Measurements from ENCODE around the gene MBD6. TPM values are rescaled to one million over a fixed set of nuclear protein-coding genes. Genes with fewer than 3 reads are reported as not detected.
"Not testable (repeated sequence)": the region's sequence is repeated elsewhere in the genome, so short reads cannot be mapped to it uniquely, and the experiment has no call there.

Gene MBD6
- total and polyA plus RNA-seq, 2 of the 13 experiments (the other 11 are each of a cell fraction or from before 2014, with no cell fraction given), result 4.1 to 5.9 TPM

DNA sequence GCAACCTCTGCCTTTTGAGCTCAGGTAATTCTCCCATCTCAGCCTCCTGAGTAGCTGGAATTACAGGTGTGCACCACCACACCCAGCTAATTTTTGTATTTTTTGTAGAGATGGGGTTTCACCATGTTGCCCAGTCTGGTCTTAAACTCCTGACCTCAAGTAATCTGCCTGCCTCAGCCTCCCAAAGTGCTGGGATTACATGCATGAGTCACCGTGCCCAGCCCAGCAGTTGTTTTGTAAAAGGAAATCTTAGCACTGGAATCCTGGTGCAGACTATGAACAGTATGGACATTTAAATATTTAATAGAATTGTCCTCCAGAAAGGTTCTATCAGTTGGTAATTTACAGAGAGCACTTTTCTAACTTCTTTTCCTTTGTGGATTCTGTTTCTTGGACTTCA is 38.5 kb downstream of the MBD6 start:
- H3K4me2 ChIP-seq (ENCODE audit: low read depth, low read length); H2AFZ ChIP-seq (ENCODE audit: low read length); H3K4me3 ChIP-seq (replicated peaks in 1 of 3; ENCODE audit: insufficient read depth in 1 of 3, low read depth in 2 of 3, low read length in 3 of 3); ATAC-seq; H3K27me3 ChIP-seq (ENCODE audit: control insufficient read depth in 1 of 2, insufficient read depth in 2 of 2, low read length in 2 of 2); H4K20me1 ChIP-seq (ENCODE audit: insufficient read depth, low read length); BruUV-seq (replicated peaks); in situ Hi-C loops (cut with HindIII; ENCODE audit: extremely low pct_ligation_motif_present, low pct_unique_long_range_greater_than_20kb); H3K27ac ChIP-seq (ENCODE audit: extremely low read length, insufficient read depth, low read length); H3K9me3 ChIP-seq (ENCODE audit: low read length); intact Hi-C loops (cut with micrococcal nuclease; ENCODE audit: unreplicated experiment); H3K36me3 ChIP-seq (replicated peaks in 1 of 2; ENCODE audit: control insufficient read depth in 1 of 2, insufficient read depth in 2 of 2, low read length in 2 of 2); H3K4me1 ChIP-seq (ENCODE audit: insufficient read depth, low read length); FAIRE-seq; H3K79me2 ChIP-seq (ENCODE audit: insufficient read depth, low read length); DNase-seq (ENCODE audit: low spot score); CTCF ChIA-PET (ENCODE audit: low intra/inter-chr PET ratio, low total read pairs); H3K9ac ChIP-seq (ENCODE audit: insufficient read depth, low read depth, low read length): not testable (repeated sequence)
- POLR2A ChIA-PET, result interaction anchor here (0.7 kb wide), 1 partner anchor 13 kb away, joined by 4 read pairs; no protein-coding TSS in a partner anchor
- TF ChIP-seq FOSL2 (CRISPR knock-in tag; IDR thresholded peaks at IDR 0.05), result 0 out of 2 replicates have a peak, but pooled peaks have one; percentile 26
- 60% methylated on average over 1 of the region's 1 CpG for WGBS (ENCODE audit: low lambda C conversion rate)

DNA sequence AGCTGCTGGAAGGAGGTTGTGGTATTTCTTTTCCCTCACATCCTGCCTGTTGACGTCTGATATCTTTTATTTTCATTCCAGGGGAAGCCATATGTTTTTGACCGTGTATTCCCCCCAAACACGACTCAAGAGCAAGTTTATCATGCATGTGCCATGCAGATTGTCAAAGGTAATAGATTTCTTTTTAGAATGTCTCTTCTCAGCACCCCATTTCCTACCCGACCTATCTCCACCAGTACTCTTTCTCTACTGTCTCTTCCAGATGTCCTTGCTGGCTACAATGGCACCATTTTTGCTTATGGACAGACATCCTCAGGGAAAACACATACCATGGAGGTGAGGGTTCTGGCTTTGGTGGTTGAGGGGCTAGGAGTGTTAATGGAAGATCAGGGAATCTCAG is 40.7 kb downstream of the MBD6 start:
- H3K36me3 ChIP-seq (replicated peaks in 1 of 2; ENCODE audit: control insufficient read depth in 1 of 2, insufficient read depth in 2 of 2, low read length in 2 of 2), result no peaks in the 10 kb centered on the region
- no peak overlapping the region for H3K9ac ChIP-seq (ENCODE audit: insufficient read depth, low read depth, low read length)
- TF ChIP-seq JUNB (CRISPR knock-in tag; IDR thresholded peaks at IDR 0.05; ENCODE audit: borderline replicate concordance) (no peak), FOXK1 (CRISPR knock-in tag; IDR thresholded peaks at IDR 0.05; ENCODE audit: borderline replicate concordance, low read depth) (no peak), AGO2 (optimal IDR thresholded peaks at IDR 0.05; ENCODE audit: low read depth, low read length) (no peak), ZSCAN25 (CRISPR knock-in tag; IDR thresholded peaks at IDR 0.05) (no peak), CSRNP2 (CRISPR knock-in tag; conservative IDR thresholded peaks at IDR 0.05; ENCODE audit: low read depth) (no peak), YY1 (IDR thresholded peaks at IDR 0.05; ENCODE audit: insufficient read depth, insufficient replicate concordance, low read depth, low read length) (no peak)
- TF ChIP-seq, protein P1, sequence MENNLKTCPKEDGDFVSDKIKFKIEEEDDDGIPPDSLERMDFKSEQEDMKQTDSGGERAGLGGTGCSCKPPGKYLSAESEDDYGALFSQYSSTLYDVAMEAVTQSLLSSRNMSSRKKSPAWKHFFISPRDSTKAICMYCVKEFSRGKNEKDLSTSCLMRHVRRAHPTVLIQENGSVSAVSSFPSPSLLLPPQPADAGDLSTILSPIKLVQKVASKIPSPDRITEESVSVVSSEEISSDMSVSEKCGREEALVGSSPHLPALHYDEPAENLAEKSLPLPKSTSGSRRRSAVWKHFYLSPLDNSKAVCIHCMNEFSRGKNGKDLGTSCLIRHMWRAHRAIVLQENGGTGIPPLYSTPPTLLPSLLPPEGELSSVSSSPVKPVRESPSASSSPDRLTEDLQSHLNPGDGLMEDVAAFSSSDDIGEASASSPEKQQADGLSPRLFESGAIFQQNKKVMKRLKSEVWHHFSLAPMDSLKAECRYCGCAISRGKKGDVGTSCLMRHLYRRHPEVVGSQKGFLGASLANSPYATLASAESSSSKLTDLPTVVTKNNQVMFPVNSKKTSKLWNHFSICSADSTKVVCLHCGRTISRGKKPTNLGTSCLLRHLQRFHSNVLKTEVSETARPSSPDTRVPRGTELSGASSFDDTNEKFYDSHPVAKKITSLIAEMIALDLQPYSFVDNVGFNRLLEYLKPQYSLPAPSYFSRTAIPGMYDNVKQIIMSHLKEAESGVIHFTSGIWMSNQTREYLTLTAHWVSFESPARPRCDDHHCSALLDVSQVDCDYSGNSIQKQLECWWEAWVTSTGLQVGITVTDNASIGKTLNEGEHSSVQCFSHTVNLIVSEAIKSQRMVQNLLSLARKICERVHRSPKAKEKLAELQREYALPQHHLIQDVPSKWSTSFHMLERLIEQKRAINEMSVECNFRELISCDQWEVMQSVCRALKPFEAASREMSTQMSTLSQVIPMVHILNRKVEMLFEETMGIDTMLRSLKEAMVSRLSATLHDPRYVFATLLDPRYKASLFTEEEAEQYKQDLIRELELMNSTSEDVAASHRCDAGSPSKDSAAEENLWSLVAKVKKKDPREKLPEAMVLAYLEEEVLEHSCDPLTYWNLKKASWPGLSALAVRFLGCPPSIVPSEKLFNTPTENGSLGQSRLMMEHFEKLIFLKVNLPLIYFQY (CRISPR knock-in tag; IDR thresholded peaks at IDR 0.05; ENCODE audit: borderline replicate concordance), result no peak
- TF ChIP-seq, protein P2, sequence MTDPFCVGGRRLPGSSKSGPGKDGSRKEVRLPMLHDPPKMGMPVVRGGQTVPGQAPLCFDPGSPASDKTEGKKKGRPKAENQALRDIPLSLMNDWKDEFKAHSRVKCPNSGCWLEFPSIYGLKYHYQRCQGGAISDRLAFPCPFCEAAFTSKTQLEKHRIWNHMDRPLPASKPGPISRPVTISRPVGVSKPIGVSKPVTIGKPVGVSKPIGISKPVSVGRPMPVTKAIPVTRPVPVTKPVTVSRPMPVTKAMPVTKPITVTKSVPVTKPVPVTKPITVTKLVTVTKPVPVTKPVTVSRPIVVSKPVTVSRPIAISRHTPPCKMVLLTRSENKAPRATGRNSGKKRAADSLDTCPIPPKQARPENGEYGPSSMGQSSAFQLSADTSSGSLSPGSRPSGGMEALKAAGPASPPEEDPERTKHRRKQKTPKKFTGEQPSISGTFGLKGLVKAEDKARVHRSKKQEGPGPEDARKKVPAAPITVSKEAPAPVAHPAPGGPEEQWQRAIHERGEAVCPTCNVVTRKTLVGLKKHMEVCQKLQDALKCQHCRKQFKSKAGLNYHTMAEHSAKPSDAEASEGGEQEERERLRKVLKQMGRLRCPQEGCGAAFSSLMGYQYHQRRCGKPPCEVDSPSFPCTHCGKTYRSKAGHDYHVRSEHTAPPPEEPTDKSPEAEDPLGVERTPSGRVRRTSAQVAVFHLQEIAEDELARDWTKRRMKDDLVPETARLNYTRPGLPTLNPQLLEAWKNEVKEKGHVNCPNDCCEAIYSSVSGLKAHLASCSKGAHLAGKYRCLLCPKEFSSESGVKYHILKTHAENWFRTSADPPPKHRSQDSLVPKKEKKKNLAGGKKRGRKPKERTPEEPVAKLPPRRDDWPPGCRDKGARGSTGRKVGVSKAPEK (CRISPR knock-in tag; IDR thresholded peaks at IDR 0.05; ENCODE audit: borderline replicate concordance), result no peak
- no peaks in the 10 kb centered on the region for H4K20me1 ChIP-seq (ENCODE audit: insufficient read depth, low read length)
- no peak for DNase-seq (ENCODE audit: low spot score)
- H3K4me3 ChIP-seq (replicated peaks in 1 of 3; ENCODE audit: insufficient read depth in 1 of 3, low read depth in 2 of 3, low read length in 3 of 3), result no peak overlapping the region
- POLR2A ChIA-PET, result no interaction called here
- no peak overlapping the region for H2AFZ ChIP-seq (ENCODE audit: low read length)
- no peak overlapping the region for H3K27ac ChIP-seq (ENCODE audit: extremely low read length, insufficient read depth, low read length)
- H3K4me1 ChIP-seq (ENCODE audit: insufficient read depth, low read length), result no peaks in the 10 kb centered on the region
- intact Hi-C loops (cut with micrococcal nuclease; ENCODE audit: unreplicated experiment) (no loop called here), in situ Hi-C loops (cut with HindIII; ENCODE audit: extremely low pct_ligation_motif_present, low pct_unique_long_range_greater_than_20kb) (no loop called here)
- H3K27me3 ChIP-seq (ENCODE audit: control insufficient read depth in 1 of 2, insufficient read depth in 2 of 2, low read length in 2 of 2), result no peaks in the 10 kb centered on the region
- no peak for FAIRE-seq
- H3K79me2 ChIP-seq (ENCODE audit: insufficient read depth, low read length), result no peaks in the 10 kb centered on the region
- ATAC-seq, result no peak
- CTCF ChIA-PET (ENCODE audit: low intra/inter-chr PET ratio, low total read pairs), result no interaction called here
- BruUV-seq (replicated peaks), result no TSS peak
- no peak overlapping the region for H3K4me2 ChIP-seq (ENCODE audit: low read depth, low read length)
- H3K9me3 ChIP-seq (ENCODE audit: low read length), result no peaks in the 10 kb centered on the region
- 50% methylated on average over 4 of the region's 4 CpGs for WGBS (ENCODE audit: low lambda C conversion rate)

All from HepG2 (cell line).